Measurements from ENCODE around the gene UBR4. TPM values are rescaled to one million over a fixed set of nuclear protein-coding genes. Genes with fewer than 3 reads are reported as not detected.
A peak's percentile ranks its signal among the peaks of the same experiment; 100 is the strongest.

Gene UBR4
- total RNA-seq, 6 experiments from 2014 or later: 73.0 to 132 (median 90.1) TPM

- WGBS (ENCODE audit: insufficient coverage, low coverage, low lambda C conversion rate, missing lambda C conversion rate): no CpG with 5 or more reads among the region's 4 CpGs
- Histone ChIP-seq H3K4me1 (peaks cover 0 to 8% (median 2%) of the 10 kb centered on the region in 4 donors), H3K27me3 (no peaks in the 10 kb centered on the region), H3K4me3 (no peak overlapping the region), H3K9me3 (no peaks in the 10 kb centered on the region), H3K27ac (no peak overlapping the region), H3K36me3 (no peaks in the 10 kb centered on the region)
- no peak for ATAC-seq
- intact Hi-C loops (cut with DNase I): no loop called here
- TF ChIP-seq CTCF (IDR thresholded peaks at IDR 0.05): no peak
- no peak for TF ChIP-seq POLR2A (IDR thresholded peaks at IDR 0.05)
- DNase-seq: no peak
Measured at GRCh38 chr1:19059773-19060172, 150.3 kb downstream of the UBR4 start.

GRCh38 chr1:19058476-19058797, 151.6 kb downstream of the UBR4 start:
- Histone ChIP-seq H3K4me1 (no peaks in the 10 kb centered on the region), H3K27me3 (no peaks in the 10 kb centered on the region), H3K27ac (no peak overlapping the region), H3K4me3 (no peak overlapping the region), H3K9me3 (no peaks in the 10 kb centered on the region), H3K36me3 (no peaks in the 10 kb centered on the region)
- no peak for TF ChIP-seq POLR2A (IDR thresholded peaks at IDR 0.05)
- TF ChIP-seq CTCF (IDR thresholded peaks at IDR 0.05): no peak
- ATAC-seq (no peak), DNase-seq (no peak)
- intact Hi-C loops (cut with DNase I): no loop called here
- 65% methylated on average over 7 of the region's 8 CpGs for WGBS (ENCODE audit: insufficient coverage, low coverage, low lambda C conversion rate, missing lambda C conversion rate)

GRCh38 chr1:19057784-19058475, 152.1 kb downstream of the UBR4 start:
- no peak for TF ChIP-seq CTCF (IDR thresholded peaks at IDR 0.05)
- TF ChIP-seq POLR2A (IDR thresholded peaks at IDR 0.05): no peak

GRCh38 chr1:19057182-19057779, 152.8 kb downstream of the UBR4 start:
- Histone ChIP-seq H3K9me3 (no peaks in the 10 kb centered on the region), H3K4me3 (no peak overlapping the region), H3K36me3 (no peaks in the 10 kb centered on the region), H3K27me3 (no peaks in the 10 kb centered on the region), H3K27ac (no peak overlapping the region), H3K4me1 (no peaks in the 10 kb centered on the region)
- WGBS (ENCODE audit: insufficient coverage, low coverage, low lambda C conversion rate, missing lambda C conversion rate): 90% methylated on average over 6 of the region's 14 CpGs
- intact Hi-C loops (cut with DNase I): no loop called here
- no peak for TF ChIP-seq POLR2A (IDR thresholded peaks at IDR 0.05)
- no peak for TF ChIP-seq CTCF (IDR thresholded peaks at IDR 0.05)
- ATAC-seq (peak in 2 of 4 donors; percentile 12 to 29), DNase-seq (no peak)

More at GRCh38 chr1:19057784-19058475, 152.1 kb downstream of the UBR4 start:
- no peaks in the 10 kb centered on the region for H3K4me1 ChIP-seq
- peak in 1 of 4 donors; percentile 5 for ATAC-seq
- no peak overlapping the region for H3K27ac ChIP-seq
- no peaks in the 10 kb centered on the region for H3K9me3 ChIP-seq
- WGBS (ENCODE audit: insufficient coverage, low coverage, low lambda C conversion rate, missing lambda C conversion rate): 90% methylated on average over 2 of the region's 15 CpGs
- no peak for DNase-seq
- H3K27me3 ChIP-seq: no peaks in the 10 kb centered on the region
- H3K4me3 ChIP-seq: no peak overlapping the region
- intact Hi-C loops (cut with DNase I): no loop called here
- H3K36me3 ChIP-seq: no peaks in the 10 kb centered on the region
